ENCODE measurements around the gene GPRC5A. TPM values are rescaled to one million over a fixed set of nuclear protein-coding genes. Genes with fewer than 3 reads are reported as not detected.

GPRC5A gene
- total and polyA plus RNA-seq, 7 donors, result 2.1 to 75.5 (median 11.4) TPM

DNA sequence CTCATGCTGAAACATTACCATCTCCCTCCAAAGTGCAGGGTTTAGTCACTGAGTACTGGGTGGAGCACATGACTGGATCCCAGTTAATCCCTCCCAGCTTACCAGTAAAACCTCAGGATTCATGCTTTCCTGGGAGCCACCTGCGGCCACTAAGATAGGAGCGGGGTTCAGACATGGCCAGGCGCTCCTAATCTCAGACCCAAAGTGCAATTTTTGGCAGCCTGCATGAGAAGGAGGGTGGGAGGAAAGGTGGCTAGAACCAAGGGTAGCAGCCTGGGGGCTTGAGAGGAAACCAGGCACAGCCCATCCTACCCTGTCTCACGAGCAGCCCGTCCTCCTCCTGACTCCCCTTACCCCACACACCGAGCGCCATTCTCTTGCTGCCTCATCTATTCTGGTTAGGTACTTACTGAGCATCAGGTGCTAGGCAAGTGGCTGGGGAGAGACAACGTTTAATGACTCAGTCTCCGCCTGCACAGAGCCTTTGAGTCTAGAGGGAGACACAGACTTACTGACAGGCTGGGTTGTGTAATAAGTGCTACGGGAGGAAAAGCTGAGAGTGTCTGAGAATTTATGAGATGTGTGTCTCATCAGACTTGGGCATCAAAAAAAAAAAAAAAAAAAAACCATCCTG is 9.9 kb downstream of the GPRC5A start:
- peaks cover 0 to 11% (median 0%) of the 10 kb centered on the region in 4 donors for H3K4me1 ChIP-seq
- DNase-seq, result peak; percentile 85
- peak overlapping the region; percentile 46 to 78 (median 56) for H3K27ac ChIP-seq
- TF ChIP-seq POLR2AphosphoS5 (IDR thresholded peaks at IDR 0.05), result peak in 3 of 4 donors; percentile 23 to 64 (median 27)
- no peak for TF ChIP-seq EP300 (IDR thresholded peaks at IDR 0.05)
- 27 to 69% methylated on average over 10 of the region's 10 CpGs for WGBS, 2 donors
- no peaks in the 10 kb centered on the region for H3K36me3 ChIP-seq
- intact Hi-C loops (cut with DNase I), result no loop called here
- H3K9me3 ChIP-seq, result no peaks in the 10 kb centered on the region
- H3K4me3 ChIP-seq, result no peak overlapping the region
- no peaks in the 10 kb centered on the region for H3K27me3 ChIP-seq

DNA sequence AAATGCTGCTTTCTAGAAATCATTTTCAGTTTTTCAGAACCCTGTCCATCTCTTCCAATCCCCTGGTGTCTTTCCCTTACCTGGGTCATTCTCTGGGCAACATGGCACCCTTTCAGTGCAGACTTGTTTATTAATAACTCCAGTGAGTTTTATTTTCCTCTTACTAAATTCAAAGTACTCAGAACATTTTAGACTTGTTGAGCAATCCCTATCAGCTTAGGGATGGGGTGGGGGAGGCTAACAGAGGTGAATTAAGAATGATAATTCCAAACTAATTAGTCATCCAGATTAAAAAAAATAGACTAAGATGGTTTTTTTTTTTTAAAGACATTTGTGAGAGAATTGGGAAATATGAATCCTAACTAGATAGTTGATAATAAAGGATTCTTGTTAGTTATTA is 10.7 kb downstream of the GPRC5A start:
- DNase-seq, result no peak
- no peak for TF ChIP-seq POLR2A (IDR thresholded peaks at IDR 0.05)
- peak in 1 of 4 donors; percentile 31 for TF ChIP-seq POLR2AphosphoS5 (IDR thresholded peaks at IDR 0.05)
- H3K4me1 ChIP-seq, result peaks cover 0 to 11% (median 0%) of the 10 kb centered on the region in 4 donors
- no peaks in the 10 kb centered on the region for H3K9me3 ChIP-seq
- H3K27ac ChIP-seq, result peak overlapping the region; percentile 46 to 78 (median 56)
- no peaks in the 10 kb centered on the region for H3K27me3 ChIP-seq
- no peak overlapping the region for H3K4me3 ChIP-seq
- H3K36me3 ChIP-seq, result no peaks in the 10 kb centered on the region
- intact Hi-C loops (cut with DNase I), result no loop called here

GRCh38 chr12:12903642-12904609 is 12.6 kb downstream of the GPRC5A start:
- no peak overlapping the region for H3K27ac ChIP-seq
- no peaks in the 10 kb centered on the region for H3K27me3 ChIP-seq
- intact Hi-C loops (cut with DNase I), result no loop called here
- 27 to 65% methylated on average over 14 of the region's 14 CpGs for WGBS, 2 donors
- no peaks in the 10 kb centered on the region for H3K9me3 ChIP-seq
- H3K36me3 ChIP-seq, result no peaks in the 10 kb centered on the region
- TF ChIP-seq EP300 (IDR thresholded peaks at IDR 0.05), result no peak
- TF ChIP-seq CTCF (IDR thresholded peaks at IDR 0.05), result no peak
- TF ChIP-seq POLR2AphosphoS5 (IDR thresholded peaks at IDR 0.05), result no peak
- no peak for TF ChIP-seq POLR2A (IDR thresholded peaks at IDR 0.05)
- peaks cover 0 to 11% (median 0%) of the 10 kb centered on the region in 4 donors for H3K4me1 ChIP-seq
- no peak for DNase-seq
- no peak overlapping the region for H3K4me3 ChIP-seq

GRCh38 chr12:12907552-12907951 is 16.2 kb downstream of the GPRC5A start:
- Histone ChIP-seq H3K27ac (no peak overlapping the region), H3K4me3 (no peak overlapping the region), H3K27me3 (no peaks in the 10 kb centered on the region), H3K9me3 (no peaks in the 10 kb centered on the region), H3K36me3 (no peaks in the 10 kb centered on the region), H3K4me1 (peaks cover 0 to 10% (median 3%) of the 10 kb centered on the region in 4 donors)
- TF ChIP-seq EP300 (IDR thresholded peaks at IDR 0.05) (no peak), POLR2A (IDR thresholded peaks at IDR 0.05) (no peak), CTCF (IDR thresholded peaks at IDR 0.05) (no peak)
- no peak for DNase-seq
- intact Hi-C loops (cut with DNase I), result no loop called here
- WGBS, 2 donors, result 87 to 90% methylated on average over 5 of the region's 5 CpGs

DNA sequence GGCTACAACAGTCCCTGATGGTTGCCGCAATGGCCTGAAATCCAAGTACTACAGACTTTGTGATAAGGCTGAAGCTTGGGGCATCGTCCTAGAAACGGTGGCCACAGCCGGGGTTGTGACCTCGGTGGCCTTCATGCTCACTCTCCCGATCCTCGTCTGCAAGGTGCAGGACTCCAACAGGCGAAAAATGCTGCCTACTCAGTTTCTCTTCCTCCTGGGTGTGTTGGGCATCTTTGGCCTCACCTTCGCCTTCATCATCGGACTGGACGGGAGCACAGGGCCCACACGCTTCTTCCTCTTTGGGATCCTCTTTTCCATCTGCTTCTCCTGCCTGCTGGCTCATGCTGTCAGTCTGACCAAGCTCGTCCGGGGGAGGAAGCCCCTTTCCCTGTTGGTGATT is 16.9 kb downstream of the GPRC5A start:
- DNase-seq, result no peak
- Histone ChIP-seq H3K9me3 (no peaks in the 10 kb centered on the region), H3K27ac (no peak overlapping the region), H3K4me3 (no peak overlapping the region), H3K4me1 (peaks cover 0 to 9% (median 3%) of the 10 kb centered on the region in 4 donors), H3K36me3 (no peaks in the 10 kb centered on the region), H3K27me3 (no peaks in the 10 kb centered on the region)
- intact Hi-C loops (cut with DNase I), result no loop called here
- WGBS, 2 donors, result 89 to 90% methylated on average over 14 of the region's 14 CpGs
- TF ChIP-seq POLR2A (IDR thresholded peaks at IDR 0.05) (no peak), EP300 (IDR thresholded peaks at IDR 0.05) (no peak), POLR2AphosphoS5 (IDR thresholded peaks at IDR 0.05) (no peak), CTCF (IDR thresholded peaks at IDR 0.05) (no peak)

Measured in sigmoid colon (tissue), 7 donors.